Caki2 (cell line): ENCODE measurements around the gene WNT2. TPM values are rescaled to one million over a fixed set of nuclear protein-coding genes. Genes with fewer than 3 reads are reported as not detected.
"Not testable (repeated sequence)": the region's sequence is repeated elsewhere in the genome, so short reads cannot be mapped to it uniquely, and the experiment has no call there.

Experiments used
- DNase-seq: peaks from one replicate; pipeline ENCODE4 v3.0.0-alpha.2; 2015; ENCODE audit warnings: low read depth
- in situ Hi-C: cut with HindIII; loops from 2 replicates; pipeline ENCODE4 v1.10.0; 2016; ENCODE audit warnings: low sequenced_read_pairs, low pct_unique_long_range_greater_than_20kb, mixed read lengths
- total RNA-seq: library from RNA; depleted of rRNA; stranded (reverse); fragments of >200 nt; shearing (Covaris generic); gene quantifications from 2 replicates; pipeline ENCODE4 v1.2.3, GENCODE V29; 2014; ENCODE audit warnings: low replicate concordance

Gene WNT2
- total RNA-seq, 1 experiment from 2014 or later: not detected

GRCh38 chr7:117313582-117313981 lies 9.3 kb downstream of the WNT2 start:
- DNase-seq: no peak
- in situ Hi-C loops: no loop called here

GRCh38 chr7:117312593-117313580 lies 10.0 kb downstream of the WNT2 start:
- in situ Hi-C loops: no loop called here
- DNase-seq: no peak

- no peak for DNase-seq
Observed at GRCh38 chr7:117308891-117309290, 14.0 kb downstream of the WNT2 start.

GRCh38 chr7:117302396-117302795 lies 20.5 kb downstream of the WNT2 start:
- no peak for DNase-seq
- in situ Hi-C loops: no loop called here

More at GRCh38 chr7:117308891-117309290, 14.0 kb downstream of the WNT2 start:
- in situ Hi-C loops: no loop called here

GRCh38 chr7:117300506-117300905 lies 22.4 kb downstream of the WNT2 start:
- in situ Hi-C loops, DNase-seq: not testable (repeated sequence)

GRCh38 chr7:117297606-117298005 lies 25.3 kb downstream of the WNT2 start:
- in situ Hi-C loops: no loop called here
- no peak for DNase-seq

- in situ Hi-C loops: no loop called here
- DNase-seq: no peak
Observed at GRCh38 chr7:117296066-117296465, 26.8 kb downstream of the WNT2 start.

GRCh38 chr7:117285826-117286225 lies 37.0 kb downstream of the WNT2 start:
- in situ Hi-C loops: no loop called here
- no peak for DNase-seq

GRCh38 chr7:117284692-117285091 lies 38.2 kb downstream of the WNT2 start:
- in situ Hi-C loops: no loop called here

GRCh38 chr7:117283779-117284178 lies 39.1 kb downstream of the WNT2 start:
- in situ Hi-C loops: no loop called here
- DNase-seq: no peak

More at GRCh38 chr7:117284692-117285091, 38.2 kb downstream of the WNT2 start:
- no peak for DNase-seq

- DNase-seq: no peak
- in situ Hi-C loops: no loop called here
Observed at GRCh38 chr7:117283371-117283770, 39.5 kb downstream of the WNT2 start.

- in situ Hi-C loops: no loop called here
- no peak for DNase-seq
Observed at GRCh38 chr7:117282239-117282812, 40.5 kb downstream of the WNT2 start.

GRCh38 chr7:117281562-117281961 lies 41.3 kb downstream of the WNT2 start:
- in situ Hi-C loops: no loop called here
- DNase-seq: peak; percentile 2

GRCh38 chr7:117279931-117280557 lies 42.8 kb downstream of the WNT2 start:
- in situ Hi-C loops: no loop called here

GRCh38 chr7:117279203-117279602 lies 43.7 kb downstream of the WNT2 start:
- in situ Hi-C loops: no loop called here
- DNase-seq: no peak

More at GRCh38 chr7:117279931-117280557, 42.8 kb downstream of the WNT2 start:
- DNase-seq: no peak

- DNase-seq: no peak
- in situ Hi-C loops: no loop called here
Observed at GRCh38 chr7:117278040-117278439, 44.8 kb downstream of the WNT2 start.

GRCh38 chr7:117277576-117277975 lies 45.3 kb downstream of the WNT2 start:
- in situ Hi-C loops: no loop called here
- DNase-seq: no peak

GRCh38 chr7:117274951-117275350 lies 47.9 kb downstream of the WNT2 start:
- DNase-seq: no peak
- in situ Hi-C loops: no loop called here

- in situ Hi-C loops: no loop called here
- DNase-seq: no peak
Observed at GRCh38 chr7:117273814-117274225, 49.0 kb downstream of the WNT2 start.
